Loucy (cell line): ENCODE measurements around the gene PDE5A.

ENCODE experiments used
- H2AFZ ChIP-seq: fragments of 200-600 bp; sonication (generic); 2 replicates; pipeline ENCODE4 v1.6.0; 2016; ENCODE audit warnings: antibody characterized with exemption, mild to moderate bottlenecking, low read length, moderate library complexity
- H3F3A ChIP-seq: fragments of 200-600 bp; 2 replicates; pipeline ENCODE4 v1.6.0; 2016; ENCODE audit warnings: antibody characterized with exemption, low read depth, mild to moderate bottlenecking
- H3K27me3 ChIP-seq: fragments of 200-600 bp; sonication (generic); 2 replicates; pipeline ENCODE4 v1.6.1; 2014; ENCODE audit warnings: low read length, mild to moderate bottlenecking; ENCODE audit not compliant: insufficient read depth, poor library complexity, severe bottlenecking
- H3K36me3 ChIP-seq: fragments of 200-600 bp; sonication (generic); 2 replicates; pipeline ENCODE4 v1.6.1; 2016; ENCODE audit warnings: low read length; ENCODE audit not compliant: insufficient read depth
- H3K4me1 ChIP-seq: fragments of 200-600 bp; sonication (generic); 2 replicates; pipeline ENCODE4 v1.5.1; 2014; ENCODE audit warnings: low read length, mild to moderate bottlenecking; ENCODE audit not compliant: insufficient read depth, poor library complexity, severe bottlenecking
- H3K4me2 ChIP-seq: fragments of 200-600 bp; sonication (generic); 2 replicates; pipeline ENCODE4 v1.6.0; 2014; ENCODE audit warnings: antibody characterized with exemption, low read length, low read depth, mild to moderate bottlenecking; ENCODE audit not compliant: poor library complexity, severe bottlenecking
- H3K4me3 ChIP-seq: fragments of 200-600 bp; sonication (generic); 2 replicates; pipeline ENCODE4 v1.5.1; 2014; ENCODE audit warnings: low read length, mild to moderate bottlenecking, mixed read lengths; ENCODE audit not compliant: poor library complexity, severe bottlenecking
- H3K79me2 ChIP-seq: fragments of 200-600 bp; sonication (generic); 2 replicates; pipeline ENCODE4 v1.6.1; 2014; ENCODE audit warnings: low read length; ENCODE audit not compliant: insufficient read depth
- H3K9ac ChIP-seq: fragments of 200-600 bp; sonication (generic); 2 replicates; pipeline ENCODE4 v1.6.0; 2014; ENCODE audit warnings: mild to moderate bottlenecking, low read depth, low read length, moderate library complexity; ENCODE audit not compliant: poor library complexity, severe bottlenecking
- H3K9me2 ChIP-seq: fragments of 200-600 bp; sonication (generic); replicated peaks from 2 replicates; pipeline ENCODE4 v1.6.1; 2016; ENCODE audit warnings: low read depth, low read length, mixed read lengths
- H3K9me3 ChIP-seq: fragments of 200-600 bp; sonication (generic); 2 replicates; pipeline ENCODE4 v1.6.1; 2014; ENCODE audit warnings: mild to moderate bottlenecking, antibody characterized with exemption, low read length, low read depth; ENCODE audit not compliant: insufficient read depth
- H4K20me1 ChIP-seq: fragments of 200-600 bp; sonication (generic); 2 replicates; pipeline ENCODE4 v1.6.0; 2014; ENCODE audit warnings: antibody characterized with exemption, low read length, mild to moderate bottlenecking; ENCODE audit not compliant: insufficient read depth, poor library complexity, severe bottlenecking
- CTCF ChIP-seq: fragments of 200-600 bp; sonication (generic); conservative IDR thresholded peaks from 2 replicates; pipeline ENCODE4 v1.5.1; 2014; ENCODE audit warnings: mild to moderate bottlenecking, antibody characterized with exemption, low read length
- EZH2phosphoT487 ChIP-seq: fragments of 200-600 bp; IDR thresholded peaks from 2 replicates; pipeline ENCODE4 v1.6.1; 2018; ENCODE audit warnings: antibody characterized with exemption, mild to moderate bottlenecking, moderate library complexity, borderline replicate concordance

Gene PDE5A

GRCh38 chr4:119490335-119490734, 138.3 kb downstream of the PDE5A start:
- H3K79me2 ChIP-seq = no peaks in the 10 kb centered on the region
- no peaks in the 10 kb centered on the region for H3K9me2 ChIP-seq
- H3K4me2 ChIP-seq = no peak overlapping the region
- TF ChIP-seq EZH2phosphoT487 = no peak
- TF ChIP-seq CTCF = peak; percentile 42
- H3K9me3 ChIP-seq = no peaks in the 10 kb centered on the region
- no peak overlapping the region for H3K4me3 ChIP-seq
- no peaks in the 10 kb centered on the region for H3K27me3 ChIP-seq
- no peak overlapping the region for H2AFZ ChIP-seq
- H3K36me3 ChIP-seq = peaks cover 7% of the 10 kb centered on the region; the same call in 1 of the 2 replicates
- H3F3A ChIP-seq = no peaks in the 10 kb centered on the region
- no peaks in the 10 kb centered on the region for H4K20me1 ChIP-seq
- H3K4me1 ChIP-seq = no peaks in the 10 kb centered on the region
- no peak overlapping the region for H3K9ac ChIP-seq

- H2AFZ ChIP-seq = no peak overlapping the region
- no peaks in the 10 kb centered on the region; the same call in 1 of the 2 replicates for H3K36me3 ChIP-seq
- H3K9ac ChIP-seq = no peak overlapping the region
- no peaks in the 10 kb centered on the region for H3K79me2 ChIP-seq
- no peaks in the 10 kb centered on the region for H4K20me1 ChIP-seq
- H3F3A ChIP-seq = no peaks in the 10 kb centered on the region
- H3K4me2 ChIP-seq = no peak overlapping the region
- no peak overlapping the region for H3K4me3 ChIP-seq
- H3K4me1 ChIP-seq = no peaks in the 10 kb centered on the region
- no peaks in the 10 kb centered on the region for H3K9me2 ChIP-seq
- no peak for TF ChIP-seq CTCF
- no peaks in the 10 kb centered on the region for H3K9me3 ChIP-seq
- H3K27me3 ChIP-seq = no peaks in the 10 kb centered on the region
Measured at GRCh38 chr4:119489305-119489704, 139.3 kb downstream of the PDE5A start.

- H3F3A ChIP-seq = no peaks in the 10 kb centered on the region
- H3K36me3 ChIP-seq = peaks cover 8% of the 10 kb centered on the region; the same call in 1 of the 2 replicates
Measured at GRCh38 chr4:119480331-119480730, 148.3 kb downstream of the PDE5A start.

More at GRCh38 chr4:119480331-119480730, 148.3 kb downstream of the PDE5A start:
- H3K9me3 ChIP-seq = no peaks in the 10 kb centered on the region
- TF ChIP-seq EZH2phosphoT487 = no peak
- no peak for TF ChIP-seq CTCF
- H2AFZ ChIP-seq = no peak overlapping the region
- no peaks in the 10 kb centered on the region for H3K4me1 ChIP-seq
- H3K4me2 ChIP-seq = no peak overlapping the region
- H3K4me3 ChIP-seq = no peak overlapping the region
- H3K79me2 ChIP-seq = no peaks in the 10 kb centered on the region
- H3K27me3 ChIP-seq = no peaks in the 10 kb centered on the region
- H3K9me2 ChIP-seq = no peaks in the 10 kb centered on the region
- no peaks in the 10 kb centered on the region for H4K20me1 ChIP-seq
- H3K9ac ChIP-seq = no peak overlapping the region
